ENCODE data around the gene SF3A2.

DNA sequence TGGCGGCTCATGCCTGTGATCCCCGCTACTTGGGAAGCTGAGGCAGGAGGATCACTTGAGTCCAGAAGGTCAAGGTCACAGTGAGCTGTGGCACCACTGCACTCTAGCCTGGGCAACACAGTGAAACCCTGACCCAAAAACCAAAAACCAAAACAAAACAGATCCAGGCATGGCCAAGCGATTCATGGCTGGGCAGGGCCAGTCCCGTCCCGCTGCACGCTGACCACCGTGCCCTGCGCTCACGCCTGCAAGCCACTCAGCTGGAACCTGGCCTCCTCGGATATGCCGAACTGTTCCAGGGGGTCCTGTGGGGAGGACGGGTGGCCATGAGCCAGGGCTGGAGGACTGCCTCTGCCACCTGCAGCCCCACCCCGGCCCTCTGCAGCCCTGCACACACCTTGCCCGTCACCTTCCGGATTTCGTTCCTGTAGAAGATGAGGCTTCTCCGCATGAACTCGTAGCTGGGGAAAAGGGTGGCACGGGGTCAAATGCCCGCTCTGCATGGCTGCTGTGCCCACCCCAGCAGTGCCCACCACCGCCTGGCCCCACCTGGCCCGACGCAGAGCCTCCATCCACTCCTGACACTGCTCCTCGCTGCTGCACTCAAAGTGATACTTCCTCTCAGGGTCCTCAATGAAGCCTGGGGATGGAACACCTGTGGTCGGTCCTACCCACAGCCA, 2.9 kb upstream of the SF3A2 start:
- TF ChIP-seq ARNTL (CRISPR knock-in tag; IDR thresholded peaks at IDR 0.05; ENCODE audit: borderline replicate concordance, low read depth) (no peak), RARB (CRISPR knock-in tag; IDR thresholded peaks at IDR 0.05) (no peak), TOX (CRISPR knock-in tag; IDR thresholded peaks at IDR 0.05; ENCODE audit: borderline replicate concordance) (no peak), ZNF565 (CRISPR knock-in tag; conservative IDR thresholded peaks at IDR 0.05; ENCODE audit: low read depth) (no peak), SNAI2 (CRISPR knock-in tag; IDR thresholded peaks at IDR 0.05) (no peak)
- TF ChIP-seq, protein P1, sequence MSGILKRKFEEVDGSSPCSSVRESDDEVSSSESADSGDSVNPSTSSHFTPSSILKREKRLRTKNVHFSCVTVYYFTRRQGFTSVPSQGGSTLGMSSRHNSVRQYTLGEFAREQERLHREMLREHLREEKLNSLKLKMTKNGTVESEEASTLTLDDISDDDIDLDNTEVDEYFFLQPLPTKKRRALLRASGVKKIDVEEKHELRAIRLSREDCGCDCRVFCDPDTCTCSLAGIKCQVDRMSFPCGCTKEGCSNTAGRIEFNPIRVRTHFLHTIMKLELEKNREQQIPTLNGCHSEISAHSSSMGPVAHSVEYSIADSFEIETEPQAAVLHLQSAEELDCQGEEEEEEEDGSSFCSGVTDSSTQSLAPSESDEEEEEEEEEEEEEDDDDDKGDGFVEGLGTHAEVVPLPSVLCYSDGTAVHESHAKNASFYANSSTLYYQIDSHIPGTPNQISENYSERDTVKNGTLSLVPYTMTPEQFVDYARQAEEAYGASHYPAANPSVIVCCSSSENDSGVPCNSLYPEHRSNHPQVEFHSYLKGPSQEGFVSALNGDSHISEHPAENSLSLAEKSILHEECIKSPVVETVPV (CRISPR knock-in tag; IDR thresholded peaks at IDR 0.05) = no peak
- TF ChIP-seq, protein P2, sequence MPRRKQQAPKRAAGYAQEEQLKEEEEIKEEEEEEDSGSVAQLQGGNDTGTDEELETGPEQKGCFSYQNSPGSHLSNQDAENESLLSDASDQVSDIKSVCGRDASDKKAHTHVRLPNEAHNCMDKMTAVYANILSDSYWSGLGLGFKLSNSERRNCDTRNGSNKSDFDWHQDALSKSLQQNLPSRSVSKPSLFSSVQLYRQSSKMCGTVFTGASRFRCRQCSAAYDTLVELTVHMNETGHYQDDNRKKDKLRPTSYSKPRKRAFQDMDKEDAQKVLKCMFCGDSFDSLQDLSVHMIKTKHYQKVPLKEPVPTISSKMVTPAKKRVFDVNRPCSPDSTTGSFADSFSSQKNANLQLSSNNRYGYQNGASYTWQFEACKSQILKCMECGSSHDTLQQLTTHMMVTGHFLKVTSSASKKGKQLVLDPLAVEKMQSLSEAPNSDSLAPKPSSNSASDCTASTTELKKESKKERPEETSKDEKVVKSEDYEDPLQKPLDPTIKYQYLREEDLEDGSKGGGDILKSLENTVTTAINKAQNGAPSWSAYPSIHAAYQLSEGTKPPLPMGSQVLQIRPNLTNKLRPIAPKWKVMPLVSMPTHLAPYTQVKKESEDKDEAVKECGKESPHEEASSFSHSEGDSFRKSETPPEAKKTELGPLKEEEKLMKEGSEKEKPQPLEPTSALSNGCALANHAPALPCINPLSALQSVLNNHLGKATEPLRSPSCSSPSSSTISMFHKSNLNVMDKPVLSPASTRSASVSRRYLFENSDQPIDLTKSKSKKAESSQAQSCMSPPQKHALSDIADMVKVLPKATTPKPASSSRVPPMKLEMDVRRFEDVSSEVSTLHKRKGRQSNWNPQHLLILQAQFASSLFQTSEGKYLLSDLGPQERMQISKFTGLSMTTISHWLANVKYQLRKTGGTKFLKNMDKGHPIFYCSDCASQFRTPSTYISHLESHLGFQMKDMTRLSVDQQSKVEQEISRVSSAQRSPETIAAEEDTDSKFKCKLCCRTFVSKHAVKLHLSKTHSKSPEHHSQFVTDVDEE (CRISPR knock-in tag; IDR thresholded peaks at IDR 0.05) = no peak
- TF ChIP-seq, protein P3, sequence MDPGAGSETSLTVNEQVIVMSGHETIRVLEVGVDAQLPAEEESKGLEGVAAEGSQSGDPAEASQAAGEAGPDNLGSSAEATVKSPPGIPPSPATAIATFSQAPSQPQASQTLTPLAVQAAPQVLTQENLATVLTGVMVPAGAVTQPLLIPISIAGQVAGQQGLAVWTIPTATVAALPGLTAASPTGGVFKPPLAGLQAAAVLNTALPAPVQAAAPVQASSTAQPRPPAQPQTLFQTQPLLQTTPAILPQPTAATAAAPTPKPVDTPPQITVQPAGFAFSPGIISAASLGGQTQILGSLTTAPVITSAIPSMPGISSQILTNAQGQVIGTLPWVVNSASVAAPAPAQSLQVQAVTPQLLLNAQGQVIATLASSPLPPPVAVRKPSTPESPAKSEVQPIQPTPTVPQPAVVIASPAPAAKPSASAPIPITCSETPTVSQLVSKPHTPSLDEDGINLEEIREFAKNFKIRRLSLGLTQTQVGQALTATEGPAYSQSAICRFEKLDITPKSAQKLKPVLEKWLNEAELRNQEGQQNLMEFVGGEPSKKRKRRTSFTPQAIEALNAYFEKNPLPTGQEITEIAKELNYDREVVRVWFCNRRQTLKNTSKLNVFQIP (CRISPR knock-in tag; IDR thresholded peaks at IDR 0.05; ENCODE audit: borderline replicate concordance, low read depth) = no peak
- TF ChIP-seq, protein P4, sequence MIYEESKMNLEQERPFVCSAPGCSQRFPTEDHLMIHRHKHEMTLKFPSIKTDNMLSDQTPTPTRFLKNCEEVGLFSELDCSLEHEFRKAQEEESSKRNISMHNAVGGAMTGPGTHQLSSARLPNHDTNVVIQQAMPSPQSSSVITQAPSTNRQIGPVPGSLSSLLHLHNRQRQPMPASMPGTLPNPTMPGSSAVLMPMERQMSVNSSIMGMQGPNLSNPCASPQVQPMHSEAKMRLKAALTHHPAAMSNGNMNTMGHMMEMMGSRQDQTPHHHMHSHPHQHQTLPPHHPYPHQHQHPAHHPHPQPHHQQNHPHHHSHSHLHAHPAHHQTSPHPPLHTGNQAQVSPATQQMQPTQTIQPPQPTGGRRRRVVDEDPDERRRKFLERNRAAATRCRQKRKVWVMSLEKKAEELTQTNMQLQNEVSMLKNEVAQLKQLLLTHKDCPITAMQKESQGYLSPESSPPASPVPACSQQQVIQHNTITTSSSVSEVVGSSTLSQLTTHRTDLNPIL (CRISPR knock-in tag; IDR thresholded peaks at IDR 0.05; ENCODE audit: low read depth) = no peak
